ENCODE measurements around the gene CMTM6.

DNA sequence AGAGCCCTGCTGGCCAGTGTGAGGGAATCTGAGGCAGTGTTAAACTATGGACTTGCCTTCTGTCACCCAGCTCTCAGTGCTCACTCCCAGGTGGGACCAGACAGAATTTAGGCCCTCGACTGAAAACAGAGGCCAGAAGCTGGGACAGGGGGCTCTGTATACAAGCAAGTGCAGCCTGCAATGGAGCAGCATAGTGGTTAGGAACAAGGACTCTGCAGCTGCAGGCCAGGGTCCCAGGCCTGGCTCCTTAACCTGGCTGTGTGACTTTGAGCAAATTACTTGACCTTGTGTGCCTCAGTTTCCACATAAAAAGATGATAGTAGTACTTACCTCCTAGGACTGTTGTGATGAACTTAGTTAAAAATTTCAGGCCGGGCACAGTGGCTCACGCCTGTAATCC, 71.2 kb downstream of the CMTM6 start:
- TF ChIP-seq GATA3 (IDR thresholded peaks at IDR 0.05; ENCODE audit: low read depth, low read length) (no peak), GATA2 (IDR thresholded peaks at IDR 0.05; ENCODE audit: low read depth, low read length) (no peak)

Measured in SH-SY5Y (cell line).